Caco-2 (cell line): ENCODE measurements around the gene TMEM273. TPM values are rescaled to one million over a fixed set of nuclear protein-coding genes. Genes with fewer than 3 reads are reported as not detected.

Experiments
- BruUV-seq: library from RNA; stranded (reverse); fragments of 400-500 nt; replicated peaks from 2 replicates; lab custom pipeline; 2021; lab: Mats Ljungman, UMichigan
- CTCF ChIA-PET: fragments of 300-600 bp; sonication (Branson Sonifier 250); formaldehyde crosslinking; loops from one replicate; lab custom pipeline; 2022; ENCODE audit warnings: antibody characterized with exemption; lab: Charles Lee
- POLR2A ChIA-PET: fragments of 300-600 bp; sonication (Branson Sonifier 250); formaldehyde crosslinking; loops from one replicate; lab custom pipeline; 2022; ENCODE audit warnings: antibody characterized with exemption; lab: Charles Lee
- DNase-seq, 2 experiments: peaks; one replicate each; pipeline versions ENCODE4 v3.0.0 to v3.0.0-alpha.2; 2020 to 2022
- H3K27me3 ChIP-seq: replicated peaks from 2 replicates; pipeline ENCODE4 v1.6.0; 2011; ENCODE audit warnings: low read length; ENCODE audit not compliant: control insufficient read depth, insufficient read depth
- H3K36me3 ChIP-seq: 2 replicates; pipeline ENCODE4 v1.5.1; 2011; ENCODE audit warnings: low read length; ENCODE audit not compliant: control insufficient read depth, insufficient read depth
- H3K4me1 ChIP-seq: fragments of 250-450 bp; sonication (Bioruptor Pico); 2 replicates; pipeline ENCODE4 v1.5.1; 2020; ENCODE audit warnings: mild to moderate bottlenecking
- H3K4me3 ChIP-seq: 2 replicates; pipeline ENCODE4 v1.5.1; 2011; ENCODE audit warnings: low read depth, mild to moderate bottlenecking, control low read depth, low read length
- H3K9me3 ChIP-seq: fragments of 250-450 bp; sonication (Bioruptor Pico); 2 replicates; pipeline ENCODE4 v1.5.1; 2020; ENCODE audit warnings: mild to moderate bottlenecking, moderate library complexity
- H3K27ac Mint-ChIP-seq: one replicate; pipeline ENCODE4 v1.8.0; 2022; ENCODE audit warnings: mixed read lengths; ENCODE audit not compliant: unreplicated experiment
- H3K27me3 Mint-ChIP-seq: one replicate; pipeline ENCODE4 v1.8.0; 2022; ENCODE audit warnings: mixed read lengths; ENCODE audit not compliant: insufficient read depth, unreplicated experiment
- H3K36me3 Mint-ChIP-seq: one replicate; pipeline ENCODE4 v1.8.0; 2022; ENCODE audit warnings: mild to moderate bottlenecking, mixed read lengths; ENCODE audit not compliant: insufficient read depth, unreplicated experiment
- H3K4me1 Mint-ChIP-seq: one replicate; pipeline ENCODE4 v1.8.0; 2022; ENCODE audit warnings: low read depth, mixed read lengths; ENCODE audit not compliant: unreplicated experiment
- H3K4me3 Mint-ChIP-seq: one replicate; pipeline ENCODE4 v1.8.0; 2022; ENCODE audit warnings: mild to moderate bottlenecking, moderate library complexity, mixed read lengths; ENCODE audit not compliant: unreplicated experiment
- H3K9me3 Mint-ChIP-seq: one replicate; pipeline ENCODE4 v1.8.0; 2022; ENCODE audit warnings: mixed read lengths; ENCODE audit not compliant: unreplicated experiment
- intact Hi-C: fragments of 100-400 bp; cut with micrococcal nuclease; formaldehyde crosslinking; loops from one replicate; pipeline ENCODE4 v1.10.0; 2022; ENCODE audit not compliant: unreplicated experiment
- total RNA-seq: library from RNA; stranded (reverse); gene quantifications from 2 replicates; pipeline ENCODE4 v1.2.3, GENCODE V29; 2022
- TF ChIP-seq, protein P1 (sequence below), 2 experiments: fragments of 200-600 bp in 1 of 2; IDR thresholded peaks; 1 replicate in 1 of 2; 2 replicates in 1 of 2; pipeline versions ENCODE4 v1.5.1 to v1.8.0; 2011 to 2022; ENCODE audit warnings: antibody characterized with exemption in 1 of 2, control low read depth in 1 of 2, inconsistent platforms in 1 of 2, low read depth in 1 of 2, low read length in 1 of 2, mild to moderate bottlenecking in 1 of 2, moderate library complexity in 1 of 2; ENCODE audit not compliant: insufficient read depth in 1 of 2, severe bottlenecking in 1 of 2, unreplicated experiment in 1 of 2

Gene TMEM273
- total RNA-seq, 1 experiment from 2014 or later = not detected

DNA sequence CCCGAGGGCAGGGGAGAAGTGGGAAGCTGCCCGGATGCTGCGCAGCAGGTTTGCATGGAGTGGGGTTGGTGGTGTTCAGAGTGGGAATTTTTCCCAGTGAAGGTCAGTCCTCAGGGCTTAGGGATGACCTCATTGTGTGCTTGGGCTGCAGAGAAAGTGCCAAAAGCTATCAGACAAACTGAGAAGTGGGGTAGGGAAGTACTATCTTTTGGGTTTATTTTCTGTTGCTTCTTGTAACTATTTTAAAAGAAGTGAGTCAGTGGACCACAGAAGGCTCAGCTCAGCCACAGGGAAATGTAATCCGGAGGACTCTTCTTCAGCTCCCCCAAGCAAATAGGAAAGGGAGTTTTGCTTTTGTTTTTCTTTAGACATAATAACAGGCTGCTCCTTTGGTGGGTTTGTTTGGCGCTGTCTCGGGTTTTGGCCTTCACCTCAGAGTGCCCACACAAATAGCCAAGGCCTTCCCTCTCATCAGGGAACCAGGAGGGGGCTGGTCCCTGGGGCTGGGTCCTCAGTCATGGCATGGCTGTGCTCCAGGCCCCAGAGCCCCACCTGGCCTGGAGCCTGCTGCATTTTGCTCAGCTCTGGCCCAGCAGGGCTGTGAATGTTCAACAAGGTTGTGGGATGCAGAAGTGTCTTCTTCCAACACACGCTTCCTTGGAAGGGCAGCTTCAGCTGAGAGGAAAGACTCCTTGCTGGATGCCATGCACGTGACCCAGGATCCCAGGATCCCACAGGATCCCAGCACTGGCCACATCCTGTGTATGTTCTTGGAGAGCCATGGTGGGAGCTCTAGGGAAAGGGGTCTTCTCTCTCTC lies 49.0 kb downstream of the TMEM273 start:
- H3K27ac Mint-ChIP-seq = no peak overlapping the region
- POLR2A ChIA-PET = no interaction called here

DNA sequence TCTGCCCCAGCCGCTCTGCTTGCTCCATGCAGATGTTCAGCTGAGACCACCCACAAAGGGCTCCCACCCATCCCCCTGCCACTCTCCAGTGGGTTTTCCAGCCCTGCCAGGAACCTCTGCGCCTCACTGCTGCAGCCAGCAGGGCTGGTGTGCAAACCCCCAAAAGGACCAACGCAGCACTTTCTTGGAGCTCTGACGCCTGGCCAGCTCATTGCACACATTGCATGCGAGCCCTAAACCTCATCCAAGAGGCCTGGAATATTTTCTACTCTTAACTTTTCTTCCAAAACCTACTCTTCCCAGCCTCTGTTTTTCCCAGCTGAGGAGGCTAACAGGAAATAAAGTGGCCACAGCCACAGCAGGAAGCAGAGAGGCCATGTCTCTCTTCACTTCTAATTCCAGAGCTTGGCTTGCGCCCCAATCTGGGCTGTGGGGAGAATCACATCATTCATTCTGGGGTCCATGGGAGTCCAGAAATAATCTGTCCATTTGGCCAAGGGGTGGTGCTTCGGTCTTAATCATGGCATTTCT lies 49.8 kb downstream of the TMEM273 start:
- peaks cover 20% of the 10 kb centered on the region for H3K27me3 Mint-ChIP-seq
- intact Hi-C loops = no loop called here
- H3K4me1 Mint-ChIP-seq = no peaks in the 10 kb centered on the region
- Histone ChIP-seq H3K27me3 (no peaks in the 10 kb centered on the region), H3K36me3 (no peaks in the 10 kb centered on the region), H3K4me3 (no peak overlapping the region), H3K9me3 (no peaks in the 10 kb centered on the region), H3K4me1 (no peaks in the 10 kb centered on the region)
- no peak for DNase-seq
- no peaks in the 10 kb centered on the region for H3K36me3 Mint-ChIP-seq
- H3K9me3 Mint-ChIP-seq = no peaks in the 10 kb centered on the region
- TF ChIP-seq, protein P1, sequence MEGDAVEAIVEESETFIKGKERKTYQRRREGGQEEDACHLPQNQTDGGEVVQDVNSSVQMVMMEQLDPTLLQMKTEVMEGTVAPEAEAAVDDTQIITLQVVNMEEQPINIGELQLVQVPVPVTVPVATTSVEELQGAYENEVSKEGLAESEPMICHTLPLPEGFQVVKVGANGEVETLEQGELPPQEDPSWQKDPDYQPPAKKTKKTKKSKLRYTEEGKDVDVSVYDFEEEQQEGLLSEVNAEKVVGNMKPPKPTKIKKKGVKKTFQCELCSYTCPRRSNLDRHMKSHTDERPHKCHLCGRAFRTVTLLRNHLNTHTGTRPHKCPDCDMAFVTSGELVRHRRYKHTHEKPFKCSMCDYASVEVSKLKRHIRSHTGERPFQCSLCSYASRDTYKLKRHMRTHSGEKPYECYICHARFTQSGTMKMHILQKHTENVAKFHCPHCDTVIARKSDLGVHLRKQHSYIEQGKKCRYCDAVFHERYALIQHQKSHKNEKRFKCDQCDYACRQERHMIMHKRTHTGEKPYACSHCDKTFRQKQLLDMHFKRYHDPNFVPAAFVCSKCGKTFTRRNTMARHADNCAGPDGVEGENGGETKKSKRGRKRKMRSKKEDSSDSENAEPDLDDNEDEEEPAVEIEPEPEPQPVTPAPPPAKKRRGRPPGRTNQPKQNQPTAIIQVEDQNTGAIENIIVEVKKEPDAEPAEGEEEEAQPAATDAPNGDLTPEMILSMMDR (IDR thresholded peaks at IDR 0.05; ENCODE audit: insufficient read depth in 1 of 2, low read depth in 1 of 2, low read length in 1 of 2, severe bottlenecking in 1 of 2, unreplicated experiment in 1 of 2) = no peak
- no peak overlapping the region for H3K4me3 Mint-ChIP-seq
- CTCF ChIA-PET = no interaction called here
- POLR2A ChIA-PET = no interaction called here
- no peak overlapping the region for H3K27ac Mint-ChIP-seq
- no TSS peak for BruUV-seq

More for the DNA sequence above, 49.0 kb downstream of the TMEM273 start:
- no peaks in the 10 kb centered on the region for H3K36me3 ChIP-seq
- H3K27me3 Mint-ChIP-seq = peaks cover 20% of the 10 kb centered on the region
- H3K9me3 Mint-ChIP-seq = no peaks in the 10 kb centered on the region
- H3K9me3 ChIP-seq = no peaks in the 10 kb centered on the region
- DNase-seq = no peak
- H3K36me3 Mint-ChIP-seq = no peaks in the 10 kb centered on the region
- BruUV-seq = no TSS peak
- CTCF ChIA-PET = no interaction called here
- no peak overlapping the region for H3K4me3 Mint-ChIP-seq
- intact Hi-C loops = no loop called here
- H3K4me1 ChIP-seq = no peaks in the 10 kb centered on the region
- no peak overlapping the region for H3K4me3 ChIP-seq
- H3K27me3 ChIP-seq = no peaks in the 10 kb centered on the region
- TF ChIP-seq, protein P1 (IDR thresholded peaks at IDR 0.05; ENCODE audit: insufficient read depth in 1 of 2, low read depth in 1 of 2, low read length in 1 of 2, severe bottlenecking in 1 of 2, unreplicated experiment in 1 of 2) = no peak
- H3K4me1 Mint-ChIP-seq = no peaks in the 10 kb centered on the region

DNA sequence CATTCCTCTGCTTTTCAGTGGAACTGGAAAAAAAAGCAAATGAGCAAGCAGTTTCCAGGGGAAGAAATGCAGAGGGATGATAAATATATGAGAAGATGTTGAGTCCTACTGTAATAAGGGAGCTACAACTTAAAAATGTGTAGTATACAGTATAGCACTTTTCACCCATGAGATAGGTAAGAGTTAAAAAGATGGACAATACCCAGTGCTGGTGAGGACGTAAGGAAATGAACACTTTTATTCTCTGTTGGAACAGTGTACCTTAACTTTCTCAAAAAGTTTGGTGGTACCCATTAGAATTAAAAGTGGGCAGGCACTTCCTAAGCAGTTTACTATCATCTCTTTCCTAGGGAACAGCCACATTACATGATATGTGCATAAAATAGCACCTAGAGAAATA lies 51.7 kb downstream of the TMEM273 start:
- Histone ChIP-seq H3K27me3 (no peaks in the 10 kb centered on the region), H3K4me1 (no peaks in the 10 kb centered on the region), H3K4me3 (no peak overlapping the region), H3K36me3 (no peaks in the 10 kb centered on the region), H3K9me3 (no peaks in the 10 kb centered on the region)
- no peak overlapping the region for H3K27ac Mint-ChIP-seq
- intact Hi-C loops = no loop called here
- no TSS peak for BruUV-seq
- no peaks in the 10 kb centered on the region for H3K4me1 Mint-ChIP-seq
- ChIA-PET POLR2A (no interaction called here), CTCF (no interaction called here)
- TF ChIP-seq, protein P1 (IDR thresholded peaks at IDR 0.05; ENCODE audit: insufficient read depth in 1 of 2, low read depth in 1 of 2, low read length in 1 of 2, severe bottlenecking in 1 of 2, unreplicated experiment in 1 of 2) = no peak
- H3K9me3 Mint-ChIP-seq = no peaks in the 10 kb centered on the region
- H3K4me3 Mint-ChIP-seq = no peak overlapping the region
- H3K27me3 Mint-ChIP-seq = peaks cover 20% of the 10 kb centered on the region
- no peak for DNase-seq
- no peaks in the 10 kb centered on the region for H3K36me3 Mint-ChIP-seq
